ENCODE results near the gene ID4.

DNA sequence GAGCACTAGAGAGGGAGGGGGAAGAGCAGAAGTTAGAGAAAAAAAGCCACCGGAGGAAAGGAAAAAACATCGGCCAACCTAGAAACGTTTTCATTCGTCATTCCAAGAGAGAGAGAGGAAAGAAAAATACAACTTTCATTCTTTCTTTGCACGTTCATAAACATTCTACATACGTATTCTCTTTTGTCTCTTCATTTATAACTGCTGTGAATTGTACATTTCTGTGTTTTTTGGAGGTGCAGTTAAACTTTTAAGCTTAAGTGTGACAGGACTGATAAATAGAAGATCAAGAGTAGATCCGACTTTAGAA, 2.0 kb downstream of the ID4 start:
- no peak for TF ChIP-seq GATA2 (IDR thresholded peaks at IDR 0.05; ENCODE audit: low read depth, low read length)
- TF ChIP-seq GATA3 (IDR thresholded peaks at IDR 0.05; ENCODE audit: low read depth, low read length), result no peak

Data from SH-SY5Y (cell line).